ENCODE measurements around the gene ANKZF1. TPM values are rescaled to one million over a fixed set of nuclear protein-coding genes. Genes with fewer than 3 reads are reported as not detected.
A peak's percentile ranks its signal among the peaks of the same experiment; 100 is the strongest.

Gene ANKZF1
- total and polyA plus RNA-seq, 8 donors, result 17.7 to 85.0 (median 31.3) TPM

DNA sequence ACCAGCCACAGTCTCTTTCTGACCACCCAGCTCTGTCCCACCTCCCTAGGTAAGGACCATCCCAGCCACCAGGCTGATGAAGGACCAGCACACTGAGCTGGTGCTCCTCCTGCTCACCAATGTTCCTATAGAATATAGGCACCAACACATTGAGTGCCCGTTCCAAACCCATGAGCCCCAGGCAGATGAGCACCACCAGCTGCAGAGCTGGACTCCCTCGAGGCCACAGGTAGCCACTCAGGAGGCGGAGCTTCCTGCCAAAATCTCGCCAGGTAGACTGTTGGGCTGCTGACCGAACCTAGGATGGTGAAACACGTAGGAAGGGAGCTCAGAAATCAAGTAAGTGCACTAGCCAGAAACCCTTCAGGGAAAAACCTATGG lies 13.1 kb upstream of the ANKZF1 start:
- no peak overlapping the region for H3K27ac ChIP-seq
- H3K4me3 ChIP-seq, result no peak overlapping the region
- no peaks in the 10 kb centered on the region for H3K9me3 ChIP-seq
- WGBS, 2 donors, result 82 to 84% methylated on average over 6 of the region's 6 CpGs
- peaks cover 7 to 20% (median 17%) of the 10 kb centered on the region in 3 donors for H3K4me1 ChIP-seq
- TF ChIP-seq CTCF (IDR thresholded peaks at IDR 0.05), result no peak
- FAIRE-seq (no peak), DNase-seq (no peak), ATAC-seq (no peak)
- intact Hi-C loops (cut with DNase I), result no loop called here
- H3K27me3 ChIP-seq, result no peaks in the 10 kb centered on the region
- H3K36me3 ChIP-seq, result peaks cover under 1 to 26% (median 2%) of the 10 kb centered on the region in 3 donors

GRCh38 chr2:219218217-219218731 lies 11.3 kb upstream of the ANKZF1 start:
- H3K9me3 ChIP-seq, result no peaks in the 10 kb centered on the region
- peak; percentile 50 to 90 (median 76) for DNase-seq
- 1% methylated on average over 37 of the region's 37 CpGs for WGBS, 2 donors

GRCh38 chr2:219218732-219219701 lies 10.6 kb upstream of the ANKZF1 start, which contains the start of gene ABCB6:
ABCB6 (minus strand) TSS chr2:219218958; CDS start chr2:219218673, 285 bp downstream.
- ATAC-seq (peak; percentile 89 to 94 (median 90)), DNase-seq (peak; percentile 91 to 97 (median 95)), FAIRE-seq (no peak)
- H3K27me3 ChIP-seq, result no peaks in the 10 kb centered on the region
- H3K4me3 ChIP-seq, result peak within 1 kb of the TSS; percentile 24 to 57 (median 42)
- H3K4me1 ChIP-seq, result peaks cover 7 to 20% (median 17%) of the 10 kb centered on the region in 3 donors
- H3K9me3 ChIP-seq, result no peaks in the 10 kb centered on the region
- intact Hi-C loops (cut with DNase I), result no loop called here
- WGBS, 2 donors, result 6 to 8% methylated on average over 60 to 71 of the region's 71 CpGs
- H3K36me3 ChIP-seq, result peaks cover 11 to 40% (median 19%) of the 10 kb centered on the region in 3 donors
- H3K27ac ChIP-seq, result peak within 1 kb of the TSS; percentile 74 to 84 (median 80)
- TF ChIP-seq CTCF (IDR thresholded peaks at IDR 0.05), result no peak

More at GRCh38 chr2:219218217-219218731, 11.3 kb upstream of the ANKZF1 start:
- ATAC-seq, result peak; percentile 61 to 68 (median 63)
- TF ChIP-seq CTCF (IDR thresholded peaks at IDR 0.05), result no peak
- Histone ChIP-seq H3K27ac (peak overlapping the region; percentile 74 to 84 (median 80)), H3K36me3 (peaks cover 4 to 35% (median 11%) of the 10 kb centered on the region in 3 donors), H3K4me1 (peaks cover 7 to 20% (median 17%) of the 10 kb centered on the region in 3 donors), H3K27me3 (no peaks in the 10 kb centered on the region), H3K4me3 (peak overlapping the region; percentile 24 to 57 (median 42))
- intact Hi-C loops (cut with DNase I), result no loop called here
- FAIRE-seq, result no peak

- no peak for FAIRE-seq
- intact Hi-C loops (cut with DNase I), result no loop called here
- peak in 1 of 6 donors; percentile 64 for DNase-seq
- peaks cover 7 to 20% (median 17%) of the 10 kb centered on the region in 3 donors for H3K4me1 ChIP-seq
- H3K27me3 ChIP-seq, result no peaks in the 10 kb centered on the region
- H3K36me3 ChIP-seq, result peaks cover 11 to 49% (median 28%) of the 10 kb centered on the region in 3 donors
- ATAC-seq, result no peak
- 90 to 95% methylated on average over 18 of the region's 18 CpGs for WGBS, 2 donors
- TF ChIP-seq CTCF (IDR thresholded peaks at IDR 0.05), result no peak
- no peak overlapping the region for H3K27ac ChIP-seq
- no peak overlapping the region for H3K4me3 ChIP-seq
- H3K9me3 ChIP-seq, result no peaks in the 10 kb centered on the region
Observed at GRCh38 chr2:219219784-219220532, 9.6 kb upstream of the ANKZF1 start.
